Activated naive CD8-positive, alpha-beta T cell treated with anti-CD3 and anti-CD28 coated beads, Interleukin-2, amount 50 U/mL, for 24 hours (primary cell): Measurements from ENCODE around the gene KDM4B.
A peak's percentile ranks its signal among the peaks of the same experiment; 100 is the strongest.
"Not testable (repeated sequence)": the region's sequence is repeated elsewhere in the genome, so short reads cannot be mapped to it uniquely, and the experiment has no call there.

Experiments
- ATAC-seq: fragments of 150-1000 bp; cut with Tn5 transposase; one replicate; pipeline ENCODE4 v1.10.0; 2021
- DNase-seq: peaks from one replicate; pipeline ENCODE4 v3.0.0; 2021
- H3K27ac Mint-ChIP-seq: one replicate; pipeline ENCODE4 v1.8.0; 2021; ENCODE audit warnings: mild to moderate bottlenecking, mixed read lengths
- H3K27me3 Mint-ChIP-seq: one replicate; pipeline ENCODE4 v1.8.0; 2021; ENCODE audit warnings: mixed read lengths
- H3K36me3 Mint-ChIP-seq: one replicate; pipeline ENCODE4 v1.8.0; 2021; ENCODE audit warnings: low read depth, mixed read lengths
- H3K4me1 Mint-ChIP-seq: one replicate; pipeline ENCODE4 v1.8.0; 2021; ENCODE audit warnings: mixed read lengths
- H3K4me3 Mint-ChIP-seq: one replicate; pipeline ENCODE4 v1.8.0; 2021; ENCODE audit warnings: mild to moderate bottlenecking, moderate library complexity, mixed read lengths
- H3K9me3 Mint-ChIP-seq: one replicate; pipeline ENCODE4 v1.8.0; 2021; ENCODE audit warnings: mixed read lengths

KDM4B gene

GRCh38 chr19:4968462-4969291 is at the start of gene KDM4B:
KDM4B (plus strand) TSS chr19:4969113; CDS start chr19:5032891, 63,778 bp downstream.
- H3K4me3 Mint-ChIP-seq, result peak within 1 kb of the TSS; percentile 82
- H3K4me1 Mint-ChIP-seq, result peaks cover 35% of the 10 kb centered on the region
- H3K36me3 Mint-ChIP-seq, result peaks cover 12% of the 10 kb centered on the region
- no peaks in the 10 kb centered on the region for H3K9me3 Mint-ChIP-seq
- DNase-seq, result peak; percentile 98
- H3K27me3 Mint-ChIP-seq, result no peaks in the 10 kb centered on the region
- peak; percentile 98 for ATAC-seq
- peak within 1 kb of the TSS; percentile 85 for H3K27ac Mint-ChIP-seq

GRCh38 chr19:4922530-4923275 is 46.2 kb upstream of the KDM4B start:
- Mint-ChIP-seq H3K4me3 (no peak overlapping the region), H3K27ac (no peak overlapping the region), H3K36me3 (peaks cover 51% of the 10 kb centered on the region), H3K9me3 (no peaks in the 10 kb centered on the region), H3K27me3 (no peaks in the 10 kb centered on the region), H3K4me1 (peaks cover 8% of the 10 kb centered on the region)
- no peak for ATAC-seq
- no peak for DNase-seq

- ATAC-seq (no peak), DNase-seq (no peak)
- Mint-ChIP-seq H3K4me3 (no peak overlapping the region), H3K9me3 (no peaks in the 10 kb centered on the region), H3K27ac (no peak overlapping the region), H3K27me3 (no peaks in the 10 kb centered on the region), H3K4me1 (peaks cover 6% of the 10 kb centered on the region), H3K36me3 (peaks cover 47% of the 10 kb centered on the region)
Observed at GRCh38 chr19:4923276-4923747, 45.6 kb upstream of the KDM4B start.

GRCh38 chr19:4929186-4929585 is 39.7 kb upstream of the KDM4B start:
- Mint-ChIP-seq H3K36me3 (peaks cover 54% of the 10 kb centered on the region), H3K4me1 (peaks cover 6% of the 10 kb centered on the region), H3K27ac (no peak overlapping the region), H3K9me3 (no peaks in the 10 kb centered on the region), H3K27me3 (no peaks in the 10 kb centered on the region), H3K4me3 (no peak overlapping the region)
- DNase-seq (no peak), ATAC-seq (no peak)

- peaks cover 4% of the 10 kb centered on the region for H3K4me1 Mint-ChIP-seq
- H3K9me3 Mint-ChIP-seq, result no peaks in the 10 kb centered on the region
- no peaks in the 10 kb centered on the region for H3K27me3 Mint-ChIP-seq
- H3K4me3 Mint-ChIP-seq, result no peak overlapping the region
- ATAC-seq (no peak), DNase-seq (no peak)
- peaks cover 61% of the 10 kb centered on the region for H3K36me3 Mint-ChIP-seq
- H3K27ac Mint-ChIP-seq, result no peak overlapping the region
Observed at GRCh38 chr19:4930664-4931063, 38.2 kb upstream of the KDM4B start.

- Mint-ChIP-seq H3K27ac (no peak overlapping the region), H3K9me3 (no peaks in the 10 kb centered on the region), H3K4me1 (peaks cover 1% of the 10 kb centered on the region), H3K36me3 (peaks cover 70% of the 10 kb centered on the region), H3K4me3 (no peak overlapping the region), H3K27me3 (no peaks in the 10 kb centered on the region)
- ATAC-seq (no peak), DNase-seq (no peak)
Observed at GRCh38 chr19:4932711-4933110, 36.2 kb upstream of the KDM4B start.

GRCh38 chr19:4933528-4933927 is 35.4 kb upstream of the KDM4B start:
- Mint-ChIP-seq H3K36me3 (peaks cover 77% of the 10 kb centered on the region), H3K9me3 (no peaks in the 10 kb centered on the region)

GRCh38 chr19:4935444-4935843 is 33.5 kb upstream of the KDM4B start:
- ATAC-seq (no peak), DNase-seq (no peak)
- peaks cover 1% of the 10 kb centered on the region for H3K4me1 Mint-ChIP-seq
- no peak overlapping the region for H3K27ac Mint-ChIP-seq
- H3K4me3 Mint-ChIP-seq, result no peak overlapping the region
- H3K36me3 Mint-ChIP-seq, result peaks cover 75% of the 10 kb centered on the region
- no peaks in the 10 kb centered on the region for H3K9me3 Mint-ChIP-seq
- H3K27me3 Mint-ChIP-seq, result no peaks in the 10 kb centered on the region

More at GRCh38 chr19:4933528-4933927, 35.4 kb upstream of the KDM4B start:
- Mint-ChIP-seq H3K27me3 (no peaks in the 10 kb centered on the region), H3K4me1 (peaks cover 1% of the 10 kb centered on the region), H3K27ac (no peak overlapping the region), H3K4me3 (no peak overlapping the region)
- DNase-seq, result no peak
- no peak for ATAC-seq

GRCh38 chr19:4937060-4937459 is 31.9 kb upstream of the KDM4B start:
- no peak for DNase-seq
- Mint-ChIP-seq H3K4me3 (no peak overlapping the region), H3K36me3 (peaks cover 69% of the 10 kb centered on the region), H3K27me3 (no peaks in the 10 kb centered on the region), H3K27ac (no peak overlapping the region), H3K4me1 (peaks cover 1% of the 10 kb centered on the region), H3K9me3 (no peaks in the 10 kb centered on the region)
- no peak for ATAC-seq

GRCh38 chr19:4938461-4938860 is 30.5 kb upstream of the KDM4B start:
- not testable (repeated sequence) for DNase-seq, H3K4me3 Mint-ChIP-seq, H3K4me1 Mint-ChIP-seq, H3K9me3 Mint-ChIP-seq, H3K27me3 Mint-ChIP-seq, H3K27ac Mint-ChIP-seq, ATAC-seq
- peaks cover 66% of the 10 kb centered on the region for H3K36me3 Mint-ChIP-seq

GRCh38 chr19:4939466-4939865 is 29.4 kb upstream of the KDM4B start:
- H3K27me3 Mint-ChIP-seq, result no peaks in the 10 kb centered on the region
- ATAC-seq (no peak), DNase-seq (no peak)
- no peak overlapping the region for H3K27ac Mint-ChIP-seq
- H3K4me1 Mint-ChIP-seq, result peaks cover 1% of the 10 kb centered on the region
- peaks cover 64% of the 10 kb centered on the region for H3K36me3 Mint-ChIP-seq
- H3K4me3 Mint-ChIP-seq, result no peak overlapping the region
- H3K9me3 Mint-ChIP-seq, result no peaks in the 10 kb centered on the region

- DNase-seq, H3K27me3 Mint-ChIP-seq, H3K4me3 Mint-ChIP-seq, H3K27ac Mint-ChIP-seq, H3K9me3 Mint-ChIP-seq, H3K4me1 Mint-ChIP-seq: not testable (repeated sequence)
- peaks cover 65% of the 10 kb centered on the region for H3K36me3 Mint-ChIP-seq
- ATAC-seq, result peak; percentile 18
Observed at GRCh38 chr19:4941638-4942169, 27.2 kb upstream of the KDM4B start.

- not testable (repeated sequence) for DNase-seq, ATAC-seq, H3K4me3 Mint-ChIP-seq, H3K27me3 Mint-ChIP-seq, H3K4me1 Mint-ChIP-seq, H3K9me3 Mint-ChIP-seq, H3K27ac Mint-ChIP-seq
- peaks cover 74% of the 10 kb centered on the region for H3K36me3 Mint-ChIP-seq
Observed at GRCh38 chr19:4950650-4951049, 18.3 kb upstream of the KDM4B start.

- ATAC-seq (no peak), DNase-seq (no peak)
- H3K27me3 Mint-ChIP-seq, result no peaks in the 10 kb centered on the region
- peak overlapping the region; percentile 33 for H3K27ac Mint-ChIP-seq
- H3K36me3 Mint-ChIP-seq, result peaks cover 71% of the 10 kb centered on the region
- H3K4me3 Mint-ChIP-seq, result no peak overlapping the region
- H3K9me3 Mint-ChIP-seq, result no peaks in the 10 kb centered on the region
- no peaks in the 10 kb centered on the region for H3K4me1 Mint-ChIP-seq
Observed at GRCh38 chr19:4951656-4952055, 17.3 kb upstream of the KDM4B start.

- Mint-ChIP-seq H3K4me3 (no peak overlapping the region), H3K9me3 (no peaks in the 10 kb centered on the region), H3K4me1 (no peaks in the 10 kb centered on the region), H3K27me3 (no peaks in the 10 kb centered on the region), H3K36me3 (peaks cover 67% of the 10 kb centered on the region), H3K27ac (no peak overlapping the region)
- DNase-seq, result no peak
- ATAC-seq, result no peak
Observed at GRCh38 chr19:4952945-4953344, 16.0 kb upstream of the KDM4B start.
